Adipose tissue (tissue), 3 donors: ENCODE measurements around the gene GNAL. TPM values are rescaled to one million over a fixed set of nuclear protein-coding genes. Genes with fewer than 3 reads are reported as not detected.
"Not testable (repeated sequence)": the region's sequence is repeated elsewhere in the genome, so short reads cannot be mapped to it uniquely, and the experiment has no call there.

Experiments used
- H3K27ac ChIP-seq: one replicate; pipeline ENCODE4 v1.5.1; 2013; ENCODE audit warnings: low read depth, low read length
- whole genome bisulfite sequencing, 3 donors: extraction: QIAGEN DNeasy Blood & Tissue Kit; methylation state at CpG; one replicate each; pipeline ENCODE4 v1.1.7; 2013; 5-methylcytosine and 5-hydroxymethylcytosine counted together
- polyA plus RNA-seq, 3 donors: library from polyadenylated mRNA; stranded (reverse); fragments of 200-250 nt; gene quantifications; one replicate each; pipeline ENCODE4 v1.2.3, GENCODE V29; 2013
- donor health status: healthy with polysubstance abuse.
- donor health status: Bipolar disorder and iron deficiency.
- donor health status: healthy.

The GNAL gene
- polyA plus RNA-seq, 3 donors, result 1.2 to 2.7 (median 2.4) TPM

DNA sequence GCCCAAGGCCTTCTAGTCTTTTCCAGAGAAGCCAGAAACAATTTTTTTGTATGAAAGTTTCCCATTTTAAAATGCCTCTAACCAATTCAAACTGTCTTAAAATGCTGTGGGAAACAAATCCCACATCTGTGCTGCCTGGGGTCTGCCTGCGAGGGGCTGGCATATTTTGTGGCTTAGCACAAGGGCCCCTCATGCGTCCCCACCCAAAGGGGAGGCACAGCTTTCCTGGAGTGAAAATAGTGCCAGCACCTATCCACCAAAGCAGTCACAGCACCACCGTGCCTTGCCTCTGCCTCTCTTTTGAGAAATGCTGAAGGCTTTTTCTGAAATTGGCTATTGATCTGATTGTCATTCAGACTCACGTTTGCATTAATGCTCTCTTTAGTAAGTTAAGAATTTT, 22.2 kb upstream of the GNAL start:
- no peak overlapping the region for H3K27ac ChIP-seq
- 59 to 81% (median 70%) methylated on average over 4 of the region's 4 CpGs for WGBS, 3 donors

DNA sequence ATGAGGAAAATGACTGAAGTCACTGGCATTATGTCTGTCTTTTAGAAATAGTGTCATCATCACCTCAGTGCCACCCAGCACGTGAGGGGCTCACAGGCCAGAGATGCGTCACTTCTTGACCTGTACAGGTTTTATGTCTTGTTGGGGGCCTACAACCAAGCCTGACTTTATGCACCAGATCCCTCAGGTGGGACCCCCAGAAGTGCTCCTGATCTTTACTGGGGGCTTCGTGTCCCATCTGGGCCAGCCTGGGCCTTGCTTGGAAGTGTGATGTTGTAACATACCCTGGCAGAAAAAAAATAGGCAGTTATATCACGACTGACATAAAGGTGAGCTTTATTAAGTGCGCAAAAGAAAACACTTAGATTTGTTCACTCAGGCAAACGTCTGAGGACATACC, 21.5 kb upstream of the GNAL start:
- H3K27ac ChIP-seq, result no peak overlapping the region
- 69 to 87% (median 83%) methylated on average over 6 of the region's 6 CpGs for WGBS, 3 donors

DNA sequence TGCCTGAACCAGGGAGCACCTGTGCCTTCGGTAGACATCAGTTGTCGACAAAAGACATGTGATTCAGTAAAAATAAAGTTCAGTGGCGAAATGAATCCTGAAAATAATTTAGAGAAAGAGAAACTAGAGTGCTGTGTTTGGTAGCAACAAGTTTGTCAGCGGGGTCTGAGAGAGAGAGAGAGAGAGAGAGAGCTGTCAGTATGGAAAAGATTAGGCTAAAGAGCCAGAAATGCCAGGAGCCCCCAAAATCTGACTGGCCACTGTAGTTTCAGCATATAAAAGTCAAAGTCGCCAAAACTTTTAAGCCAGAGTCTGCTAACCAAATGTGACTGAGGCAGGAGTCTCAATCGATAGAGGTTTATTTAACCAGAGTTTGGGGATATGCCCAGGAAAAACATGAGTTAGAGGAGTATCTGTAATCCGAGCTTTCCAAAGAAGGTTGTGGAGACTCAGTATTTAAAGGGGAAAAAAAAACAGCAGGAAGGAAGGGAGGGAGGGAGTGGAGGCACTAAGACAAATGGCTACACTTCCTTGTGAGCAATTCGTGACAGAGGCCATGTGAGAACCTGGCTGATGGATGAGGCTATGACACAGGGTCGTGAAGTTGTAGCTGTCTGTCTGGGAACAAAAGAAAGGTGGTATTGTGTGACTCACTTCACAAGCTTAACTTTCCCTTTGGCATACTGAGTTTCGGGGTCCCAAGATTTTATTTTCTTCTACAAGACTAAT, 20.5 kb upstream of the GNAL start:
- H3K27ac ChIP-seq, result no peak overlapping the region
- 54 to 60% (median 54%) methylated on average over 10 of the region's 10 CpGs for WGBS, 3 donors

DNA sequence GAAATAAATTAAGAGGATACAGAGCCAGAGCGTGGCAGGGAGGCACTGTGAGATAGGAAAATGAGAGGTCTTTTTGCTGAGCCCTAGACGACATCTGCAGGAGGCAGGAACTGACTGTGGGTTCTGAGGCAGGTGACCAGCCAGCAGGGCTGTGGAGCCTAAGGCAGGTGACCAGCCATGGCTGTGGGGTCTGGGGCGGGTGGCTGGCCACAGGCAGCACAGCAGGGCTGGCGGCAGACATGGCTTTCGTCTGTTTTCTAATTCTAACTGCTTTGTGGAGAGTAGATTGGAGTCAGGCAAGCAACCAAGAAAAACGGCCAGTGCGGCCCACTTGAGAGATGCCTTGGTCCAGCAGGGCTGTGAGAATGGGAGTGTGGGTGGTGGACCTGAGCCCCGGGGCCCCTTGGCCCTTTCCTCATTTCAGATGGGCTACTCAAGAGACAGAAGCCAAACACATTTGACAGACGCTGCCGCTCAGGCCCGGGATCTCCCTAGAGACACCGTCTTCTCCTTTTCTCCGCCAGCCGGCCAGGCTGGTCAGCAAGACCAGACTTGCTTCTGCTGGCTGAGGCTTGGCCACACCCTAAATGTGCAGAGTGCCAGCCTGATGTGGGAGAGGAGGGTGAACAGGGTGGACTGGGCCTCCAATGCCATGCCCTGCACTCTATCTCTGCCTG, 19.7 kb upstream of the GNAL start:
- 78 to 80% (median 79%) methylated on average over 14 of the region's 14 CpGs for WGBS, 3 donors
- H3K27ac ChIP-seq, result no peak overlapping the region

DNA sequence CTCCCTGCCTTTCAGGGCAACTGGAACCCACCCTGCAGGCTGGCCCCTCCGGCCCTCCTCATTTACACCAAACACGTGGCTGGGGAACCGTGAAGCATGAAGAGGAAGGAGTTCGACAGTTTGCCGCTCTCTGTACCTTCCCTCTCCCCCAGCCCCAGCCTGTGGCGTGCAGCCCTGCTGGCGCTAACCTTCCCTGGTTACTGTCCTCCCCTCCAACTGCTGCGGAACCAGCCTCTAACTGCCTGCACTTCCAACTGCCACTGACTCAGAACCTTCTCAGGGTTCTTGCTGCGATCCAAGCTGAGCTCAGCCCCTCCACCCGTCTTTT, 19.2 kb upstream of the GNAL start:
- WGBS, 3 donors, result 71 to 84% (median 75%) methylated on average over 10 of the region's 10 CpGs

DNA sequence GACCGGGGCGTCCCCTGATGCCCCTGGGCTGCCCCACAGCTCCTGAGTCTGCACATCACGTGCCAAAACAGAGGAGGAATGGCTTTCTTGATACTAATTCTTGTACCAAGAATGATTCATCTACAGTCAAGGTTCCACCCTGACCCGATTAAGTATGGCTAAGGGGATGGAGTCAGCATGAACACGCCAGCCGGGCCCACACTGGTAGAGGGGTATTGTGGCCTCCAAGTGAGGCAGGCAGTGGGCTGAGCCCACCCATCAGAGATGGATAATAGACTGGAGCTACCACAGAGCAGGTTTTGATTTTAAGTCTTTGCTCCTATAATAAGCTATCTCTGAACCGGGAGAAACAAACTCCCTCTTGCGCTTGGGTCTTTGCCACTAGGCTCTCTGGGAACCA, 17.9 kb upstream of the GNAL start:
- WGBS, 3 donors, result 77 to 89% (median 86%) methylated on average over 8 of the region's 8 CpGs
- H3K27ac ChIP-seq, result no peak overlapping the region

More for the DNA sequence above, 19.2 kb upstream of the GNAL start:
- H3K27ac ChIP-seq, result no peak overlapping the region

DNA sequence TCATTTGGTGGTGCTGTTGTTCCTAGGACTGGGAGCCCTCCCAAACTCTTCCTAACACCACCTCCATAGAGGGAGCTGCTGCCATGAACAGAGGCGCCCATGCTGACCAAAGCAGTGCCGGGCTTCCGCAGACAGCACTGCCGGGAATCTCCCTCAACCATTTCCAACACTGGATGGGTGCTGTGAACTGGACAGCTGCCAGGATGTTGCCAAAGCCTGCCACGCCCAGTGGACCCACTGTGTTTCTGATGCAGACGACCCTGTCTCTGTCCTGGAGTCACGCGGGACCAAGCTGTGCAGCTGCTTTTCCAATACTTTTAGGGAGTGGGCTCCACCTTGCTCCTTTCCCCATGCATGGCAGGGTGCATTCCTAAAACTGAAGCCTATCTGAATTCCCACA, 16.9 kb upstream of the GNAL start:
- H3K27ac ChIP-seq, result no peak overlapping the region
- WGBS, 3 donors, result 90% methylated on average over 8 of the region's 8 CpGs

DNA sequence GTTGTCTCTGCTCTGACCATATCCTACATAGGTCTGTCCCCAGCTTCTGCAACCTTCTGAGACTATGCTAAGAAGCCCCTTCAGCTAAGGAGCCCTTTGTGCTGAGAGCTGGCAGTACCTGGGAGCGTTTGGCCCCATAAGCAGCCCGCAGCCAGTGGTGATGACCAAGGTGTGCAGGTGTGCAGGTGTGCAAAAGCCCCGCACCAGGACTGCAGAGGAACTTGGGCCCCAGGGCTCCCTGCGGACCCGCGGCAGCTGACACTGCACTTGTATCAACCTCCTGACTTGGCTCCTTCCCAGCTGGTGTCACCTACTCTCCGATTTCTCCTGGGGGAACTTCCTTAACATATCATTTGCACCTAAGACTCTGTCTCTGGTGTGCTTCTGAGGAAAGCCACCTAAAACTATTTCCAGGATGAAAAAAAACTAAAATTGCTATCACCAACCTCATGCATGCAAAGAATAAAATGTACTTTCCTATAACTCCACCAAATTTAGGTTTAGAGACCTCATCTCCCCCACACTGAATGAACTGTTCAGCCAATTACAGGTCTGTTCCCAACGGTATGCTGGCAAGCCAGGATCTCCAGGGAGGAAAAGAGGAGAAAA, 16.1 kb upstream of the GNAL start:
- 43 to 77% (median 56%) methylated on average over 8 of the region's 8 CpGs for WGBS, 3 donors
- no peak overlapping the region for H3K27ac ChIP-seq

DNA sequence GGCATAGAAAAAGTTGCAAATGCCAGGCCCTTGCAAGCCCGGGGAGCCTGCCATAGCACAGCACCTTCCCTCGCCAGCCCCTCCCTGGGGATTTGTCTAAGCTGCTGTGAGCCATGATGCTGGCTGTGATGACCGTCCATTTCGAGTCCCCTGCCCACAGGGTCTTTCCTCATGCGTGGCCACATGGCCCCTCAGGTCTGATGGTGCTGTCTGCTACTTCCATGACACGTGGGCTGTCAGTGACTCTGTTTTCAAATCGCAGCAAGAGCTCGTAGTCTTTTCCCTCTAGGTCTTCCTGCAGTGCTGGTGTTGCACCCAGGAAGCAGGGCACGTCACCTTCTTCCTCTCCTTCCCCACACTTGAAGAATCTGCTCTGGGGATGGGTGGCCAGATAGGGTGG, 15.5 kb upstream of the GNAL start:
- no peak overlapping the region for H3K27ac ChIP-seq
- 67 to 77% (median 69%) methylated on average over 9 of the region's 9 CpGs for WGBS, 3 donors

DNA sequence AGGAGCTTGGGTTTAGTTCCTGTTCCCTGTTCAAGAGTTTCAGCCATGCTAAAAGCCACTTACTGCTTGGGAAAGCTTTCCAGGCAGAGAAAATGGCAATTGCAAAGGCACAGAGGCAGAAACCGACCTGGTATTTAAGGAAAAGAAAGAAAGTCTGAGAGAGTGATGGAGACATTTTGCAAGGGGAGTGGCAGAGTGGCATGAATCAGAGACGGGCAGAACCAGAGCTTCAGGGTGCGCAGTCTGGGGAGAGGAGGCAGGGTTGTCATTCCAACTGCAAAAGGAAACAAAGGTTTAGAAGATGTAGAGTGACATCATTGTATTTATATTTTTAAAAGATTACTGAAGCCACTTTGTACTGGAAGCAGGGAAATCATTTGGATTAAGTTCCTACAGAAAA, 14.9 kb upstream of the GNAL start:
- no peak overlapping the region for H3K27ac ChIP-seq
- 68 to 77% (median 75%) methylated on average over 3 of the region's 3 CpGs for WGBS, 3 donors

DNA sequence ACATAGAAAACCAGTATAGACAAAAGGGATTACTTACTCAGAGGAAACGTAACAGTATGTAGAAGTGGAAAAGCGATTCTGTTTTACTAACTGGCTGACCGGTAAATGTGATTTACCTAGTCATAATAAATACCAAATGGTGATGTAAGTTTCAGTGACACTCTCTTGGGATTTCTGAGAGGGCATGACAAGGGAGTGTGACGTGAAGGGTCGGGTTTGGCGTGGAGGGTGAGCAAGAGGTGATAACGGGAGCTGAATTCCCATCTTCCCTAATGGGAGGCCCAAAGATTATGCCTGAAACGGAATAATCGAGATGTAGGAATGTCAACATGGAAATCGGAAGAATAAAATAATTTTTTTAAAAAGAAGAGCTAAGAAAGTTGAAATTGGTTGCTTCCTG, 12.7 kb upstream of the GNAL start:
- H3K27ac ChIP-seq, result no peak overlapping the region
- WGBS, 3 donors, result 72 to 79% (median 76%) methylated on average over 10 of the region's 10 CpGs

DNA sequence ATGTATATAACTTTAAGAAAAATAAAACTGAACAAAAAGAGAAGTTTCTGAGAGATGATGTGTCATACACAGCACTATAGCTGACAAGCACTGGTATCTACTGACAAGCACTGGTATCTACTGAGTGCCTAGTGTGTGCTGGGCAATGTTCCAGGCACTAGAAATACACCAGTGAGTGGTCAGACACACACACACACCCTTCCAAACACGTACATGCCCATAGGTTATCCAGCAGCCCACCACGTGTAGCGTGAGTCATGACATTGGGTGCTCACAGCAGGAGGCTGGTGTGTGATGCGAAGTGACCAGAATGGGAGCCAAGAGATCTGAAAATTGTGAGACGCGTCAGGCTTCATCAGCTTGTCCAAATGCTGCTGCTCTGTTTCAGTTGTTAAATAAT, 12.2 kb upstream of the GNAL start:
- 57 to 85% (median 83%) methylated on average over 6 of the region's 6 CpGs for WGBS, 3 donors
- H3K27ac ChIP-seq, result no peak overlapping the region

DNA sequence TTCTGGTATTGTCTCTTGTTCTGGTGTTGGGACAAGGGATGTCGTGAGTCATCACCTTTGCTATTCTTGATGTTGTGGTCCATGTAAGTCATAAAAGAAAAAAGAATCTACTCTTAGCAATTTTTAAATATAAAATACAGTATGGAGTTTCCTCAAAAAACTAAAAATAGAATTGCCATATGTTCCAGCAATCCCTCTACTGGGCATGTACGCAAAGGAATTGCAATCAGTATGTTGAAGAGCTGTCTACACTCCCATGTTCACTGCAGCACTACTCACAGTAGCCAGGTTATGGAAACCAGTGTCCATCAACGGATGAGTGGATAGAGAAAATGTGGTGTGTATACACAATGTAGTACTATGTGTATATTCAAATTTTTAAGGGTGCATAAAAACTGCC, 10.9 kb upstream of the GNAL start:
- WGBS, 3 donors, result 74 to 86% (median 85%) methylated on average over 3 of the region's 3 CpGs
- H3K27ac ChIP-seq, result no peak overlapping the region

DNA sequence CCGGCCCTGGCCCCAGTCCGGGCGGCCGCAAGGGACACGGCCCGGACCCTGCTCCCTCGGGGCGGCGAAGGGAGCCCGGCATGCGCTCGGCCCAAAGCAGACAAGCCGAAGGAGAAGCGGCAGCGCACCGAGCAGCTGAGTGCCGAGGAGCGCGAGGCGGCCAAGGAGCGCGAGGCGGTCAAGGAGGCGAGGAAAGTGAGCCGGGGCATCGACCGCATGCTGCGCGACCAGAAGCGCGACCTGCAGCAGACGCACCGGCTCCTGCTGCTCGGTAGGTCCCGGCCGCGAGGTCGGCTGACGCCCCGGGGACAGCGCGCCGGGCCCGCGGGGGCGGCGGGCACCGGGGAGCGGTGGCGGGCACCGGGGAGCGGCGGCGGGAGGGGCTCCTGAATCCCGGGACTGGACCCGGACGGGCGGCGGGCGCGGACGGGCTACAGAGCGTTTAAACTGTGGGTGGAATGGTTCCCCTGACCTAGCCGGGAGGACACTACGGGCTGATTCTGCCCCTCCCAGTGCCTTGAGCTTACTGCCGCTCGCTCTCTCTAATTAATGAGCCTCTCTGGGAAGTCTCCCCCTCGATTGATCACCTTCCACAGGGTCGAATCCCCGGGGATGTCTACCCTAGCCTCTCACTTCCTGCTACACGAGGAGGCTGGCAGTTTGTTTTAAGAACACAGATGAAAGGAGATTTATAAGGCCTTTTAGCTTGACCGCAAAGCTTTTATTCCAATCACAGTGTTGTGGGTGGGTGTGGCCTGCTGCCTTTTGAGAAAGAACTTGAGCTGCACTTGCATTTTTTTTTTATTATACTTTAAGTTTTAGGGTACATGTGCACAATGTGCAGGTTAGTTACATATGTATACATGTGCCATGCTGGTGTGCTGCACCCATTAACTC, 853 bp downstream of the GNAL start:
- H3K27ac ChIP-seq, result no peak overlapping the region

DNA sequence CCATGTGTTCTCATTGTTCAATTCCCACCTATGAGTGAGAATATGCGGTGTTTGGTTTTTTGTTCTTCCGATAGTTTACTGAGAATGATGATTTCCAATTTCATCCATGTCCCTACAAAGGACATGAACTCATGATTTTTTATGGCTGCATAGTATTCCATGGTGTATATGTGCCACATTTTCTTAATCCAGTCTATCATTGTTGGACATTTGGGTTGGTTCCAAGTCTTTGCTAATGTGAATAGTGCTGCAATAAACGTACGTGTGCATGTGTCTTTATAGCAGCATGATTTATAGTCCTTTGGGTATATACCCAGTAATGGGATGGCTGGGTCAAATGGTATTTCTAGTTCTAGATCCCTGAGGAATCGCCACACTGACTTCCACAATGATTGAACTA, 1.6 kb downstream of the GNAL start:
- WGBS, 3 donors, result 65 to 70% methylated on average over 3 of the region's 5 CpGs; no CpG with 5 or more reads in 1 of the 3 donors
- H3K27ac ChIP-seq, result not testable (repeated sequence)

More for the DNA sequence above, 853 bp downstream of the GNAL start:
- 1 to 2% (median 1%) methylated on average over 31 to 72 of the region's 72 CpGs for WGBS, 3 donors

DNA sequence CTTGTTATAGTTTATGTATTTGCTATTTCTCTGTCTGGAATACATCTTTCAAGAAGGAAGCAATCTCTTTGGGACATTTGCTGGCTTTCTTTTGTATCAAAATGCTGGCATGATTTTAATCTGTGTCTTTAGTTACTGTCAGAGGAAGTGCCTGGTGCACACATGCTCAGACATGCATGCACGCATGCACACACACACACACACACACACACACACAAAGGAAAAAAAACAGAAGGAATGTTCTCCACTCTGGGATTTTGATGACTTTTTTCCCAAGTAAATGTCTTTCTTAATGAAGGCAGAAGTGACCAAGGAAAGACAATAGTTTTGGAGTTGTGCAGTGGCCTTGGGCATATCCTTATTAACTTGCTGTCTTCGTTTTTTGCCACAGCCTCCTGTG, 6.7 kb downstream of the GNAL start:
- H3K27ac ChIP-seq, result no peak overlapping the region
- 83 to 92% (median 86%) methylated on average over 2 of the region's 2 CpGs for WGBS, 3 donors

DNA sequence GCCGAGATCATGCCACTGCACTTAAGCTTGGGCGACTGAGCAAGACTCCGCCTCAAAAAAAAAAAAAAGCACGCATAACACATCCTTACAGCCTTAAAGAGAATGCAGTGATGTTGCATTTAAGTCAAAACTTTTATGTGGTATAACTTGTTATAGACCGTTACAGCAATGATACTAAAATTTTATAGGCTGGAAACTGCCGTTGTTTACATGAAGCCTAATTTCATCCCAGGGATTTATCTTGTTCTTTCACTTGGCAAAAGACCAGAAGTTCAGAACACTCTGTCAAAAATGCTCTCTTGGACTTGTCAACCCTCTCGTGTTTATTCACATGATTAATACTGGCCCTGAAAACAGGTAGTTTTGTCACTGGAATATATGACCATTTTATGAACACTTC, 7.4 kb downstream of the GNAL start:
- H3K27ac ChIP-seq, result no peak overlapping the region
- WGBS, 3 donors, result 61 to 74% (median 74%) methylated on average over 7 of the region's 7 CpGs

DNA sequence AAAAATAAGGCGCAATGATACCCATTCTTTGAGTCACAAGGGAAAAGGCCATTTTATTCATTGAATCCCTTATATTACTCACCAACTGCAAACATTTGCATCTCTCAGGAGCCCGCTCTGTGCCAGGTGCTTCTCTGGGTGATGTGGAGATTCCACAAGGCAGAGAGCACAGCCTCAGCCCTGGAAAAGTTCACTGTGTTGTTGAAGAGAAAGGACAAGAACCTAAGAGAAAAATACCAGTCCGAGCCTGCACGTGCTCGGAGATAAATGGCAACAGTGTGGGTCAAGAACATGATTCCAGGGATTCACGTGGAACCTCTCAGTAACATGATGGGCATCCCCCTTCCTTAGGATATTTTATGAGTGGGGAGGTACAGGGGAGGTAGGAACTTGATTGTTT, 11.8 kb downstream of the GNAL start:
- WGBS, 3 donors, result 91 to 98% (median 95%) methylated on average over 6 of the region's 6 CpGs
- H3K27ac ChIP-seq, result no peak overlapping the region

DNA sequence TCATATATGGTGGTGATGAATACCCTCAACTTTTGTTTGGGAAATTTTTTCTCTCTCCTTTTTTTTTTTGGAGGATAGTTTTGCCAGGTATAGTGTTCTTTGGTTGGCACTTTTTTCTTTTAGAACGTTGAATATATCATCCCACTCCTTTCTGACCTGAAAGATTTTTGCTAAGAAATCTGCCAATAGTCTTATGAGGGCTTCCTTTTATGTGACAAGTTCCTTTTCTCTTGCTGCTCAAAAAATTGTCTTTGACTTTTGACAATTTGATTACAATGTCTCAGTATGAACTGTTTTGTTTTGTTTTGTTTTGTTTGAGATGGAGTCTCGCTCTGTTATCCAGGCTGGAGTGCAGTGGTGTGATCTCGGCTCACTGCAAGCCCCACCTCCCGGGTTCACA, 21.5 kb downstream of the GNAL start:
- no peak overlapping the region for H3K27ac ChIP-seq
- WGBS, 3 donors, result 76 to 92% (median 87%) methylated on average over 4 of the region's 4 CpGs
